CD4-positive, alpha-beta T cell (primary cell): ENCODE data around the gene KCND1. TPM values are rescaled to one million over a fixed set of nuclear protein-coding genes. Genes with fewer than 3 reads are reported as not detected.

Experiments used
- ATAC-seq: fragments of 200-7000 bp; cut with Tn5 transposase; one replicate; pipeline ENCODE4 v1.10.0; 2022; ENCODE audit warnings: mild to moderate bottlenecking; ENCODE audit not compliant: poor library complexity
- CTCF ChIA-PET: fragments of 350-600 bp; sonication (Branson Sonifier 250); formaldehyde crosslinking; loops from one replicate; lab custom pipeline; 2021; ENCODE audit warnings: antibody characterized with exemption, inconsistent platforms; lab: Charles Lee
- POLR2A ChIA-PET: fragments of 350-600 bp; sonication (Branson Sonifier 250); formaldehyde crosslinking; loops from one replicate; lab custom pipeline; 2021; ENCODE audit warnings: antibody characterized with exemption, inconsistent platforms; lab: Charles Lee
- DNase-seq, 14 experiments: peaks; one replicate each; pipeline ENCODE4 v3.0.0-alpha.2; 2013 to 2020; ENCODE audit warnings: mixed read lengths in 2 of 14
- H3K27ac ChIP-seq, 2 donors: one replicate each; pipeline versions ENCODE4 v1.5.1 to v1.7.0; 2013; ENCODE audit warnings: low read length in 2 of 2, low read depth in 1 of 2, mild to moderate bottlenecking in 1 of 2
- H3K27me3 ChIP-seq, 2 experiments: 1 replicate in 1 of 2; 2 replicates in 1 of 2; pipeline versions ENCODE4 v1.6.1 to v1.7.0; 2013; ENCODE audit warnings: low read length in 2 of 2, control low read depth in 1 of 2, mild to moderate bottlenecking in 1 of 2, moderate library complexity in 1 of 2; ENCODE audit not compliant: insufficient read depth in 2 of 2, control insufficient read depth in 1 of 2
- H3K36me3 ChIP-seq: one replicate; pipeline ENCODE4 v1.6.1; 2013; ENCODE audit warnings: low read length, control low read depth; ENCODE audit not compliant: insufficient read depth
- H3K4me1 ChIP-seq: one replicate; pipeline ENCODE4 v1.6.1; 2013; ENCODE audit warnings: low read length, control low read depth; ENCODE audit not compliant: insufficient read depth
- H3K4me3 ChIP-seq: one replicate; pipeline ENCODE4 v1.5.1; 2013; ENCODE audit warnings: mild to moderate bottlenecking, low read length, moderate library complexity
- H3K9me3 ChIP-seq, 2 experiments: 1 replicate in 1 of 2; 2 replicates in 1 of 2; pipeline versions ENCODE4 v1.6.1 to v1.7.0; 2013; ENCODE audit warnings: low read length in 2 of 2, mild to moderate bottlenecking in 2 of 2, control low read depth in 1 of 2, moderate library complexity in 1 of 2; ENCODE audit not compliant: control insufficient read depth in 1 of 2, insufficient read depth in 1 of 2
- H3K27ac Mint-ChIP-seq: one replicate; pipeline ENCODE4 v1.8.0; 2020; ENCODE audit warnings: mixed read lengths
- H3K27me3 Mint-ChIP-seq: one replicate; pipeline ENCODE4 v1.8.0; 2021; ENCODE audit warnings: mixed read lengths
- H3K36me3 Mint-ChIP-seq: one replicate; pipeline ENCODE4 v1.8.0; 2021; ENCODE audit warnings: low read depth, mixed read lengths
- H3K4me1 Mint-ChIP-seq: one replicate; pipeline ENCODE4 v1.8.0; 2021; ENCODE audit warnings: low read depth, mixed read lengths
- H3K4me3 Mint-ChIP-seq: one replicate; pipeline ENCODE4 v1.8.0; 2020; ENCODE audit warnings: mild to moderate bottlenecking, mixed read lengths
- H3K9me3 Mint-ChIP-seq: one replicate; pipeline ENCODE4 v1.8.0; 2020; ENCODE audit warnings: mixed read lengths
- intact Hi-C, 2 experiments: fragments of 100-400 bp; cut with DNase I in 1 of 2; cut with micrococcal nuclease in 1 of 2; formaldehyde crosslinking; loops; one replicate each; pipeline versions ENCODE4 v1.15.1 to v1.9.0; 2023 to 2025; cut with DNase I, micrococcal nuclease
- total RNA-seq, 174 experiments: library from RNA in 2 of 174; stranded (reverse) in 2 of 174; gene quantifications; one replicate each; pipeline ENCODE4 v1.2.3 and lab custom pipeline; 2021 to 2026
- TF ChIP-seq, protein P1 (sequence below): fragments of 200-600 bp; IDR thresholded peaks from one replicate; pipeline ENCODE4 v1.8.0; 2022; ENCODE audit warnings: antibody characterized with exemption, mild to moderate bottlenecking

The KCND1 gene
- total RNA-seq, 2 experiments from 2014 or later = 1.5 to 2.7 TPM

DNA sequence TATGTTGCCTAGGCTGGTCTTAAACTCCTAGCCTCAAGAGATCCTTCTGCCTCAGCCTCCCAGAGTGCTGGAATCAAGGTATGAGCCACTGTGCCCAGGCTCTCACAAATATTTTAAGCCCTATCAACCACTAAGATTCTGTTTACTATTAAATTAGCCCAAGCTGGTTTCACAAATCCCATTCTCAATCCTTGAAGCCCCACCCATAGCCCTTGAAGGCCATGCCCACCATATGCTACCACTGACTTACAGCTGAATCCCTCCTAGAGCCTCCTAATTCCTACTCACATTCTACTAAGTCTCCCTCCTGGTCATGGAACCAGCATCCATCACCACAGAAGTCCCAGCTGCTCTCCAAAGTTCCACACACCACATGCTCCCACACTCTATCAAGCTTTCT is 20.7 kb upstream of the KCND1 start:
- peaks cover 69% of the 10 kb centered on the region for H3K36me3 ChIP-seq
- no peak overlapping the region for H3K4me3 ChIP-seq
- H3K9me3 Mint-ChIP-seq = no peaks in the 10 kb centered on the region
- H3K4me1 ChIP-seq = no peaks in the 10 kb centered on the region
- ChIA-PET POLR2A (no interaction called here), CTCF (no interaction called here)
- H3K27ac Mint-ChIP-seq = no peak overlapping the region
- DNase-seq = no peak
- intact Hi-C loops = loop anchor here in 1 of 2 experiments (10.0 kb wide), 1 partner anchor 762 kb away; no protein-coding TSS in a partner anchor
- H3K9me3 ChIP-seq = no peaks in the 10 kb centered on the region
- H3K4me3 Mint-ChIP-seq = no peak overlapping the region
- H3K27ac ChIP-seq = no peak overlapping the region
- H3K4me1 Mint-ChIP-seq = no peaks in the 10 kb centered on the region
- no peaks in the 10 kb centered on the region for H3K27me3 ChIP-seq
- no peak for ATAC-seq
- TF ChIP-seq, protein P1, sequence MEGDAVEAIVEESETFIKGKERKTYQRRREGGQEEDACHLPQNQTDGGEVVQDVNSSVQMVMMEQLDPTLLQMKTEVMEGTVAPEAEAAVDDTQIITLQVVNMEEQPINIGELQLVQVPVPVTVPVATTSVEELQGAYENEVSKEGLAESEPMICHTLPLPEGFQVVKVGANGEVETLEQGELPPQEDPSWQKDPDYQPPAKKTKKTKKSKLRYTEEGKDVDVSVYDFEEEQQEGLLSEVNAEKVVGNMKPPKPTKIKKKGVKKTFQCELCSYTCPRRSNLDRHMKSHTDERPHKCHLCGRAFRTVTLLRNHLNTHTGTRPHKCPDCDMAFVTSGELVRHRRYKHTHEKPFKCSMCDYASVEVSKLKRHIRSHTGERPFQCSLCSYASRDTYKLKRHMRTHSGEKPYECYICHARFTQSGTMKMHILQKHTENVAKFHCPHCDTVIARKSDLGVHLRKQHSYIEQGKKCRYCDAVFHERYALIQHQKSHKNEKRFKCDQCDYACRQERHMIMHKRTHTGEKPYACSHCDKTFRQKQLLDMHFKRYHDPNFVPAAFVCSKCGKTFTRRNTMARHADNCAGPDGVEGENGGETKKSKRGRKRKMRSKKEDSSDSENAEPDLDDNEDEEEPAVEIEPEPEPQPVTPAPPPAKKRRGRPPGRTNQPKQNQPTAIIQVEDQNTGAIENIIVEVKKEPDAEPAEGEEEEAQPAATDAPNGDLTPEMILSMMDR = no peak
- no peaks in the 10 kb centered on the region for H3K27me3 Mint-ChIP-seq
- H3K36me3 Mint-ChIP-seq = peaks cover 62% of the 10 kb centered on the region

DNA sequence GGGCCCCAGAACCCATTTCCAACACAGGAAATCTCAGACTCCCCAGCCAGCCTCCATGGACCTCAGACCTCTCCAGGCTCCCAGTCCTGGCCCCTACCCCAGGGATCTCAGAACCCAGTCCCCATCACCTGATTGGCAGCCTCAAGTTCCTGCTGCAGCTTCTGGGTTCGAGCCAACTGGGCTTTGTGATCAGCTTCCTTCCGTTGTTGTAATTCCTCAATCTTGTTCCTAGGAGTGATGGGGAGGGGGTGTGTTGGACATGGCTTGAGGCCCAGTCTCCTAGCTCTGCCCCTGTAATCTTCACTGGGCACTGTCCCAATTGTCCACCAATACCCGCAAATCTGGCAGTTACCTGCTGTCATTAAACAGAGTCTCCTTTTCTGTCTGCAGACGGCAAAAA is 17.8 kb upstream of the KCND1 start:
- H3K4me3 Mint-ChIP-seq = no peak overlapping the region
- TF ChIP-seq, protein P1 = no peak
- ChIA-PET POLR2A (no interaction called here), CTCF (interaction anchor here (1.6 kb wide), 1 partner anchor 17 kb away, joined by 4 read pairs; no protein-coding TSS in a partner anchor)
- no peaks in the 10 kb centered on the region for H3K4me1 Mint-ChIP-seq
- H3K9me3 Mint-ChIP-seq = no peaks in the 10 kb centered on the region
- H3K27ac Mint-ChIP-seq = no peak overlapping the region
- H3K36me3 Mint-ChIP-seq = peaks cover 53% of the 10 kb centered on the region
- no peaks in the 10 kb centered on the region for H3K4me1 ChIP-seq
- H3K27me3 Mint-ChIP-seq = no peaks in the 10 kb centered on the region
- no peak overlapping the region for H3K27ac ChIP-seq
- no peak for ATAC-seq
- no peak for DNase-seq
- H3K9me3 ChIP-seq = no peaks in the 10 kb centered on the region
- H3K27me3 ChIP-seq = no peaks in the 10 kb centered on the region
- H3K4me3 ChIP-seq = no peak overlapping the region
- H3K36me3 ChIP-seq = peaks cover 57% of the 10 kb centered on the region
- intact Hi-C loops = no loop called here

DNA sequence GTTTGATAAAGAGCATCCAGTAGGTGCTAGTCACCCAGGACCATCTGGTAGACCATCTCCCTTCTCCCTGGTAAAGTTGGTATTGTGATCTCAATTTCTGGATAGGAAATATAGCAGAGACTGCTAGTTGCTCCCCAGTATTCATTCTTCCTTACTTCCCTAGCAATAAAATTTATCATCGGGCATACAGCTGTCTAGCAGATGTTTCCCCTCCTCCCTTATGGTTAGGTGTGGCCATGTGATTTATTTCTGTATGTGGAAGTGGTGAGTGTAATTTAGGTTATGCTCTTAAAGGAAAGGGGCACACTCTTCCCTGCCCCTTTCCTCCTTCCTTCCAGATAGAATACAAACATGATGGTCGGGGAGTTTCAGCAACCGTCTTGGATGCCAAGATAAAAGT is 12.3 kb upstream of the KCND1 start:
- Mint-ChIP-seq H3K27me3 (no peaks in the 10 kb centered on the region), H3K4me1 (no peaks in the 10 kb centered on the region), H3K9me3 (no peaks in the 10 kb centered on the region), H3K36me3 (peaks cover 62% of the 10 kb centered on the region), H3K4me3 (no peak overlapping the region), H3K27ac (no peak overlapping the region)
- H3K27me3 ChIP-seq = no peaks in the 10 kb centered on the region
- POLR2A ChIA-PET = no interaction called here
- intact Hi-C loops = no loop called here
- H3K4me3 ChIP-seq = no peak overlapping the region
- no peak for DNase-seq
- no peaks in the 10 kb centered on the region for H3K4me1 ChIP-seq
- CTCF ChIA-PET = no interaction called here
- TF ChIP-seq, protein P1 = no peak
- H3K9me3 ChIP-seq = no peaks in the 10 kb centered on the region
- H3K27ac ChIP-seq = no peak overlapping the region
- H3K36me3 ChIP-seq = peaks cover 58% of the 10 kb centered on the region
- no peak for ATAC-seq
